H1 (cell line): ENCODE data around the gene SPTBN1. TPM values are rescaled to one million over a fixed set of nuclear protein-coding genes. Genes with fewer than 3 reads are reported as not detected.

Source experiments
- CTCF ChIA-PET: fragments of 300-600 bp; sonication (Branson Sonifier 250); formaldehyde crosslinking; loops from one replicate; lab custom pipeline; 2021; ENCODE audit not compliant: partially characterized antibody; lab: Charles Lee
- POLR2A ChIA-PET: fragments of 300-600 bp; sonication (Branson Sonifier 250); formaldehyde crosslinking; loops from one replicate; lab custom pipeline; 2021; ENCODE audit warnings: inconsistent platforms; ENCODE audit not compliant: partially characterized antibody; lab: Charles Lee
- DNase-seq, 2 experiments: peaks; one replicate each; pipeline versions ENCODE4 v3.0.0 to v3.0.0-alpha.2; 2010 to 2022; ENCODE audit warnings: low spot score in 2 of 2, low read depth in 1 of 2, mixed read lengths in 1 of 2
- FAIRE-seq: peaks from 2 replicates; lab custom pipeline; 2011; peaks lifted over from hg19 to GRCh38; lab: Jason Lieb, UNC
- H2AFZ ChIP-seq: 2 replicates; pipeline ENCODE4 v1.8.1; 2012; ENCODE audit warnings: low read length, inconsistent platforms
- H2AK5ac ChIP-seq: 2 replicates; pipeline ENCODE4 v1.6.1; 2013; ENCODE audit warnings: low read depth, low read length
- H2BK120ac ChIP-seq: replicated peaks from 2 replicates; pipeline ENCODE3; 2013; ENCODE audit warnings: low read depth, low read length, inconsistent platforms
- H2BK12ac ChIP-seq: 2 replicates; pipeline ENCODE4 v1.6.1; 2013; ENCODE audit warnings: low read depth, low read length
- H2BK15ac ChIP-seq: 2 replicates; pipeline ENCODE4 v1.6.1; 2013; ENCODE audit warnings: low read length
- H2BK20ac ChIP-seq: 2 replicates; pipeline ENCODE4 v1.6.1; 2013; ENCODE audit warnings: low read length
- H2BK5ac ChIP-seq: 2 replicates; pipeline ENCODE4 v1.6.1; 2013; ENCODE audit warnings: low read depth, low read length
- H3K14ac ChIP-seq: 2 replicates; pipeline ENCODE4 v1.6.1; 2013; ENCODE audit warnings: inconsistent platforms; ENCODE audit not compliant: insufficient read length
- H3K18ac ChIP-seq: 2 replicates; pipeline ENCODE4 v1.6.1; 2013; ENCODE audit warnings: low read length; ENCODE audit errors: extremely low read depth
- H3K23ac ChIP-seq: 2 replicates; pipeline ENCODE4 v1.6.1; 2013; ENCODE audit warnings: inconsistent platforms; ENCODE audit not compliant: insufficient read length
- H3K23me2 ChIP-seq: 2 replicates; pipeline ENCODE4 v1.6.1; 2013; ENCODE audit warnings: low read depth, low read length
- H3K27ac ChIP-seq: 2 replicates; pipeline ENCODE4 v1.6.1; 2011; ENCODE audit warnings: low read depth, low read length, inconsistent platforms
- H3K27me3 ChIP-seq, 4 experiments: replicated peaks in 1 of 4; 1 replicate in 1 of 4; 2 replicates in 3 of 4; pipeline versions ENCODE4 v1.6.1 to v1.8.1; 2011 to 2013; ENCODE audit warnings: low read length in 3 of 4, mild to moderate bottlenecking in 3 of 4, inconsistent platforms in 2 of 4, mixed read lengths in 2 of 4, moderate library complexity in 1 of 4; ENCODE audit not compliant: control insufficient read depth in 3 of 4, insufficient read depth in 3 of 4; ENCODE audit errors: extremely low read depth in 1 of 4
- H3K36me3 ChIP-seq, 4 experiments: 2 replicates each; pipeline versions ENCODE4 v1.6.1 to v1.8.1; 2011 to 2013; ENCODE audit warnings: mild to moderate bottlenecking in 4 of 4, low read length in 3 of 4, moderate library complexity in 2 of 4, control low read depth in 1 of 4, inconsistent platforms in 1 of 4; ENCODE audit not compliant: insufficient read depth in 4 of 4, control insufficient read depth in 2 of 4
- H3K4ac ChIP-seq: replicated peaks from 2 replicates; pipeline ENCODE3; 2013; ENCODE audit warnings: low read length, low read depth, mixed read lengths, inconsistent platforms; ENCODE audit not compliant: insufficient read length
- H3K4me1 ChIP-seq, 4 experiments: replicated peaks in 1 of 4; 1 replicate in 1 of 4; 2 replicates in 3 of 4; pipeline versions ENCODE4 v1.6.1 to v1.8.1; 2011 to 2013; ENCODE audit warnings: low read length in 3 of 4, inconsistent platforms in 2 of 4, mixed read lengths in 1 of 4; ENCODE audit not compliant: insufficient read depth in 4 of 4, control insufficient read depth in 3 of 4
- H3K4me2 ChIP-seq, 2 experiments: 2 replicates each; pipeline versions ENCODE4 v1.6.1 to v1.8.1; 2011 to 2013; ENCODE audit warnings: low read depth in 2 of 2, low read length in 2 of 2, control low read depth in 1 of 2, inconsistent platforms in 1 of 2, mild to moderate bottlenecking in 1 of 2; ENCODE audit not compliant: insufficient read depth in 1 of 2
- H3K4me3 ChIP-seq, 4 experiments: fragments of 200-600, 300-600 bp in 1 of 4; sonication (generic), shearing (Covaris generic), sonication (Bioruptor Twin) in 1 of 4; 2 replicates each; pipeline versions ENCODE4 v1.5.1 to v1.8.1; 2011 to 2016; ENCODE audit warnings: low read length in 4 of 4, low read depth in 3 of 4, control low read depth in 2 of 4, inconsistent platforms in 2 of 4, mild to moderate bottlenecking in 2 of 4, mixed read lengths in 1 of 4, moderate library complexity in 1 of 4; ENCODE audit not compliant: insufficient read depth in 2 of 4; ENCODE audit errors: extremely low read depth in 1 of 4
- H3K56ac ChIP-seq: replicated peaks from 2 replicates; pipeline ENCODE3; 2013; ENCODE audit warnings: low read depth, mild to moderate bottlenecking, mixed read lengths, low read length, inconsistent platforms; ENCODE audit not compliant: insufficient read length
- H3K79me1 ChIP-seq: 2 replicates; pipeline ENCODE4 v1.6.1; 2013; ENCODE audit warnings: low read depth, low read length, control low read depth
- H3K79me2 ChIP-seq, 2 experiments: 2 replicates each; pipeline versions ENCODE4 v1.6.1 to v1.8.1; 2012 to 2013; ENCODE audit warnings: low read length in 2 of 2, mild to moderate bottlenecking in 2 of 2, inconsistent platforms in 1 of 2; ENCODE audit not compliant: insufficient read depth in 2 of 2, control insufficient read depth in 1 of 2
- H3K9ac ChIP-seq, 4 experiments: replicated peaks in 1 of 4; 1 replicate in 1 of 4; 2 replicates in 3 of 4; pipeline versions ENCODE4 v1.6.1 to v1.8.1; 2011 to 2013; ENCODE audit warnings: low read depth in 3 of 4, low read length in 3 of 4, control low read depth in 2 of 4, mild to moderate bottlenecking in 2 of 4, moderate library complexity in 2 of 4, inconsistent platforms in 1 of 4; ENCODE audit errors: extremely low read depth in 1 of 4
- H3K9me3 ChIP-seq, 2 experiments: 2 replicates each; pipeline versions ENCODE4 v1.6.1 to v1.8.1; 2012 to 2013; ENCODE audit warnings: mild to moderate bottlenecking in 2 of 2, moderate library complexity in 2 of 2, control low read depth in 1 of 2, inconsistent platforms in 1 of 2, low read depth in 1 of 2, low read length in 1 of 2, mixed read lengths in 1 of 2; ENCODE audit not compliant: insufficient read depth in 2 of 2
- H4K20me1 ChIP-seq, 2 experiments: replicated peaks in 1 of 2; 2 replicates each; pipeline versions ENCODE3 to v1.8.1; 2011 to 2013; ENCODE audit warnings: inconsistent platforms in 2 of 2, low read length in 2 of 2, mild to moderate bottlenecking in 1 of 2; ENCODE audit not compliant: insufficient read depth in 2 of 2, control insufficient read depth in 1 of 2
- H4K5ac ChIP-seq: 2 replicates; pipeline ENCODE4 v1.6.1; 2013; ENCODE audit warnings: low read length, low read depth, mixed read lengths, inconsistent platforms; ENCODE audit not compliant: insufficient read length
- H4K8ac ChIP-seq: 2 replicates; pipeline ENCODE4 v1.8.0; 2013; ENCODE audit warnings: mild to moderate bottlenecking, moderate library complexity, low read length, inconsistent platforms; ENCODE audit not compliant: insufficient read depth; ENCODE audit errors: extremely low read depth
- H4K91ac ChIP-seq: replicated peaks from 2 replicates; pipeline ENCODE3; 2013; ENCODE audit warnings: low read length, mixed read lengths, inconsistent platforms; ENCODE audit not compliant: insufficient read length
- BCL11A ChIP-seq, 2 experiments: IDR thresholded peaks; one replicate each; pipeline ENCODE4 v1.6.1; 2011; ENCODE audit warnings: low read depth in 2 of 2, low read length in 2 of 2, mild to moderate bottlenecking in 2 of 2
- CBX5 ChIP-seq: fragments of 300-800, 300-1000 bp; sonication (generic); IDR thresholded peaks from 2 replicates; pipeline ENCODE4 v1.7.1; 2016; ENCODE audit warnings: antibody characterized with exemption, low read length, low read depth
- CBX8 ChIP-seq: fragments of 300-800, 300-1000 bp; sonication (generic); IDR thresholded peaks from 2 replicates; pipeline ENCODE4 v1.7.1; 2016; ENCODE audit warnings: low read depth, low read length, borderline replicate concordance
- CHD1 ChIP-seq: IDR thresholded peaks from 2 replicates; pipeline ENCODE4 v1.6.1; 2012; ENCODE audit warnings: low read depth, low read length, improper control_type of control experiment
- POLR2AphosphoS5 ChIP-seq: IDR thresholded peaks from 2 replicates; pipeline ENCODE4 v1.6.1; 2011; ENCODE audit warnings: low read depth, low read length
- POU5F1 ChIP-seq: IDR thresholded peaks from 2 replicates; pipeline ENCODE4 v1.6.1; 2011; ENCODE audit warnings: low read depth, mild to moderate bottlenecking, low read length, moderate library complexity
- RFX5 ChIP-seq: IDR thresholded peaks from 2 replicates; pipeline ENCODE4 v1.6.1; 2011; ENCODE audit warnings: low read depth, low read length, improper control_type of control experiment, borderline replicate concordance
- RXRA ChIP-seq: IDR thresholded peaks from 2 replicates; pipeline ENCODE4 v1.6.1; 2011; ENCODE audit warnings: low read depth, mild to moderate bottlenecking, low read length, moderate library complexity; ENCODE audit not compliant: insufficient read depth
- SIN3A ChIP-seq, 2 experiments: IDR thresholded peaks in 1 of 2; conservative IDR thresholded peaks in 1 of 2; 2 replicates each; pipeline ENCODE4 v1.6.1; 2011 to 2012; ENCODE audit warnings: low read length in 2 of 2, improper control_type of control experiment in 1 of 2, low read depth in 1 of 2, mild to moderate bottlenecking in 1 of 2
- SP2 ChIP-seq: IDR thresholded peaks from 2 replicates; pipeline ENCODE4 v1.6.1; 2012; ENCODE audit warnings: mild to moderate bottlenecking, low read length, inconsistent platforms
- SRF ChIP-seq: IDR thresholded peaks from 2 replicates; pipeline ENCODE4 v1.6.1; 2011; ENCODE audit warnings: mild to moderate bottlenecking, low read depth, low read length, moderate library complexity
- WGBS, 2 experiments: shearing (Covaris generic) in 1 of 2; methylation state at CpG; one replicate each; pipeline versions ENCODE4 v1.1.6 to v1.1.7; 2013 to 2015; ENCODE audit warnings: low lambda C conversion rate in 2 of 2, mixed read lengths in 2 of 2, inconsistent platforms in 1 of 2, low coverage in 1 of 2, missing lambda C conversion rate in 1 of 2; ENCODE audit not compliant: insufficient replicate concordance in 2 of 2, insufficient coverage in 1 of 2, insufficient read length in 1 of 2; ENCODE audit errors: extremely low coverage in 1 of 2, missing lambda C conversion rate in 1 of 2; 5-methylcytosine and 5-hydroxymethylcytosine counted together
- polyA plus RNA-seq, 7 experiments: library from polyadenylated mRNA; depleted of rRNA in 3 of 7; stranded (reverse) in 5 of 7; unstranded in 2 of 7; fragments of >200 nt in 5 of 7; fragments of 200-250 nt in 2 of 7; gene quantifications; 1 replicate in 5 of 7; 2 replicates in 1 of 7; 4 replicates in 1 of 7; pipeline versions ENCODE4 v1.2.1 to v1.2.3, GENCODE V29; 2011 to 2013; ENCODE audit warnings: missing spikeins in 2 of 7, mixed read lengths in 2 of 7
- total RNA-seq: library from RNA; stranded (reverse); fragmentation: NEBNext Ultra II Directional; extraction: Animal tissue kit (Norgen Biotek cat#: 25700); gene quantifications from 2 replicates; pipeline ENCODE4 v1.2.1, GENCODE V29; 2021
- TF ChIP-seq, protein P1 (sequence below): IDR thresholded peaks from 2 replicates; pipeline ENCODE4 v1.6.1; 2012; ENCODE audit warnings: inconsistent platforms
- TF ChIP-seq, protein P2 (sequence below): IDR thresholded peaks from 2 replicates; pipeline ENCODE4 v1.6.1; 2012; ENCODE audit warnings: inconsistent platforms

The SPTBN1 gene
- total and polyA plus RNA-seq, 2 of the 8 experiments (the other 6 are each of a cell fraction or from before 2014, with no cell fraction given): 31.8 to 180 TPM

DNA sequence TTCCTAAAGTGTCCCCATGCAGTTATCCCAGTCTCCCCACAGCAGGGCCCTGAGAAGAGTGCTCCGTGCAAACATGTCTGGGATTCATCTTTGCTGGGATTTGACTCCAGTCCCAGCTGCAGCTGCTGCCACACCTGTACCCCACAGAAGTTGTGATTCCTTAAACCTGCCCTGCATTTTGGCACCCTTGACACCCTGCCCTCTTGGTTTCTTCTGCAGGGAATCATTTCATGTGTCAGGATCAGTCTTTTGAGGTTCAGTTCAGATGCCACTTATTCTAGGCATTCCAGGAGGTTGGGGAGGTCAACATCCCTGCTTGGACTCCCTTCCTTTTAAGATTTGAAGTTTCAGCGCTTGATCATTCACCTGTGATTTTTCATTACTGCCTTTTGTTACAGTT, 108.3 kb downstream of the SPTBN1 start:
- H4K91ac ChIP-seq: no peak overlapping the region
- H4K5ac ChIP-seq: no peak overlapping the region
- no peak overlapping the region for H3K18ac ChIP-seq
- no peak overlapping the region for H3K14ac ChIP-seq
- no peak overlapping the region for H2BK120ac ChIP-seq
- ChIA-PET POLR2A (interaction anchor here (1.3 kb wide), 1 partner anchor 9 kb away, joined by 3 read pairs; no protein-coding TSS in a partner anchor), CTCF (interaction anchor here (0.7 to 1.4 kb wide), 2 partner anchors 32 to 42 kb away, joined by 3 read pairs; no protein-coding TSS in a partner anchor)
- no peak overlapping the region; a peak in 1 of 4 replicates for H3K4me2 ChIP-seq
- no peak overlapping the region for H3K23ac ChIP-seq
- H3K27me3 ChIP-seq: no peaks in the 10 kb centered on the region
- H2AK5ac ChIP-seq: no peak overlapping the region
- no peaks in the 10 kb centered on the region; a peak in 1 of 8 replicates for H3K36me3 ChIP-seq
- peaks cover 29 to 98% of the 10 kb centered on the region in 2 experiments for H3K79me2 ChIP-seq
- H3K27ac ChIP-seq: no peak overlapping the region
- H2BK12ac ChIP-seq: no peak overlapping the region
- FAIRE-seq: no peak
- no peak overlapping the region for H2BK15ac ChIP-seq
- no peak overlapping the region for H3K4me3 ChIP-seq
- peaks cover 10% of the 10 kb centered on the region for H3K23me2 ChIP-seq
- no peak overlapping the region for H3K4ac ChIP-seq
- peaks cover 16% of the 10 kb centered on the region in 2 experiments for H4K20me1 ChIP-seq
- no peak overlapping the region for H3K9ac ChIP-seq
- H3K56ac ChIP-seq: no peak overlapping the region
- DNase-seq: no peak
- no peak overlapping the region for H2BK20ac ChIP-seq
- 93% methylated on average over 2 of the region's 2 CpGs; no CpG with 5 or more reads in 1 of the 2 experiments for WGBS, 2 experiments
- H2AFZ ChIP-seq: no peak overlapping the region
- no peak overlapping the region; the same call in 1 of the 2 replicates for H4K8ac ChIP-seq
- H2BK5ac ChIP-seq: no peak overlapping the region
- peaks cover 6% of the 10 kb centered on the region for H3K79me1 ChIP-seq
- no peaks in the 10 kb centered on the region for H3K9me3 ChIP-seq
- H3K4me1 ChIP-seq: peaks cover 0 to 8% (median 5%) of the 10 kb centered on the region in 4 experiments; a peak in 6 of 7 replicates
- no peak for TF ChIP-seq POLR2AphosphoS5
- TF ChIP-seq SRF: no peak
- no peak for TF ChIP-seq SIN3A (conservative IDR thresholded peaks at IDR 0.05 in 1 of 2, IDR thresholded peaks at IDR 0.05 in 1 of 2; ENCODE audit: low read depth in 1 of 2, low read length in 2 of 2)
- TF ChIP-seq, protein P1, sequence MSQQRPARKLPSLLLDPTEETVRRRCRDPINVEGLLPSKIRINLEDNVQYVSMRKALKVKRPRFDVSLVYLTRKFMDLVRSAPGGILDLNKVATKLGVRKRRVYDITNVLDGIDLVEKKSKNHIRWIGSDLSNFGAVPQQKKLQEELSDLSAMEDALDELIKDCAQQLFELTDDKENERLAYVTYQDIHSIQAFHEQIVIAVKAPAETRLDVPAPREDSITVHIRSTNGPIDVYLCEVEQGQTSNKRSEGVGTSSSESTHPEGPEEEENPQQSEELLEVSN: no peak
- TF ChIP-seq CHD1: no peak
- TF ChIP-seq, protein P2, sequence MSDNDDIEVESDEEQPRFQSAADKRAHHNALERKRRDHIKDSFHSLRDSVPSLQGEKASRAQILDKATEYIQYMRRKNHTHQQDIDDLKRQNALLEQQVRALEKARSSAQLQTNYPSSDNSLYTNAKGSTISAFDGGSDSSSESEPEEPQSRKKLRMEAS: no peak
- no peak for TF ChIP-seq SP2
- TF ChIP-seq CBX8: no peak
- TF ChIP-seq BCL11A (IDR thresholded peaks at IDR 0.05; ENCODE audit: low read depth in 2 of 2, low read length in 2 of 2): no peak
- TF ChIP-seq POU5F1: no peak
- TF ChIP-seq RXRA: no peak
- TF ChIP-seq RFX5: no peak
- no peak for TF ChIP-seq CBX5
